Vagina (tissue), 2 donors: Measurements from ENCODE around the gene FBP1.

Source experiments
- CTCF ChIP-seq, 3 experiments: fragments of 450-650 bp in 2 of 3; fragments of 200-600 bp in 1 of 3; sonication (generic) in 1 of 3; IDR thresholded peaks; one replicate each; pipeline ENCODE4 v1.5.1; 2017 to 2019; ENCODE audit warnings: antibody characterized with exemption in 3 of 3, mild to moderate bottlenecking in 2 of 3, moderate library complexity in 2 of 3
- POLR2A ChIP-seq, 2 donors: fragments of 450-650 bp; IDR thresholded peaks; one replicate each; pipeline ENCODE4 v1.6.1; 2017; ENCODE audit warnings: antibody characterized with exemption in 2 of 2, mild to moderate bottlenecking in 2 of 2, moderate library complexity in 2 of 2
- POLR2AphosphoS5 ChIP-seq, 2 donors: sonication (generic); formaldehyde crosslinking; IDR thresholded peaks; one replicate each; pipeline ENCODE4 v1.9.0; 2017; ENCODE audit warnings: antibody characterized with exemption in 2 of 2, mild to moderate bottlenecking in 2 of 2, low read depth in 1 of 2; ENCODE audit not compliant: insufficient read depth in 1 of 2

GRCh38 chr9:94668418-94668927 is 29.2 kb upstream of the FBP1 start:
- TF ChIP-seq CTCF (IDR thresholded peaks at IDR 0.05) (no peak), POLR2A (IDR thresholded peaks at IDR 0.05) (no peak), POLR2AphosphoS5 (IDR thresholded peaks at IDR 0.05; ENCODE audit: insufficient read depth in 1 of 2, low read depth in 1 of 2) (no peak)
